ENCODE results near the gene FHAD1. TPM values are rescaled to one million over a fixed set of nuclear protein-coding genes. Genes with fewer than 3 reads are reported as not detected.

The FHAD1 gene
- total and polyA plus RNA-seq, 4 donors = under 0.01 to 0.13 (median 0.05) TPM; not detected in 1

DNA sequence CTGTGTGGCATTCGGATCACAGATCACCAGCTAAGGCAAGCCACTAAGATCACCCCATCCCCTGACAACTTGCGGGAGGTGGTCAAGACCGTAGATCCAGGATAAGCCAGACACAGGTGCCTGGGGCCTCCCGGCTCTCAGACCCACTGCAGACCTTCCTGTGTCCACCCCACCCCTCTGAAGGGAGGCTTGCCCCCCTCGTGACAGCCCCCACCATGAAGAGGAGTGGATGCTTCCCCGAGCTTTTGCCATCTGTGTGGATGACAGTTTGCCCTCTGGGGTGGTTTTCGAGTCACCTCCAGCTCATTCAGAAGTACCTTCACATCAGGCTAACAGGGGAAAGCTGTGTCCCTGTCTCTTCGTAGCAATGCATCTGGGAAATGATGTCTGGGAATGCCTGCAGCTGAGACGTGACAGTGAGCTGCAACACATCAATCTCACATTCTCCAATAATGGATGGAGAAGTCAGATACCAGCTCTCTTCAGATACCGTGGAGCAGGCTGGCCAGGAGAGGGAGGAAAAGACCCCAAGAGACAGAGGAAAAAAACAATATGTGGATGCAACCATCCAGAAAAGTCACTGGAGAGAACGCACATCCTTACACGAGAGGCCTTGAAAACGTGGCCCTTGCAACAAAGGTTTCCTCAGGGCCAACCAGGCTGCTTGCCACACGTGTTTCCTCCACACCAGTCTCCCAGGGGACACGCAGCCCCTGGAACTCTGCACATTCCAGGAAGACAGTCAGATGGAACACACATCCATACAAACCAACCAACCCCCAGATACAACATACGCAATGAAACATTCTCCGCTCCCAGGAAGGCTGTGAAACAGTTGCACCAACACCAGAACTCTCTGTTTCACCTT lies 20.4 kb upstream of the FHAD1 start:
- H3K36me3 ChIP-seq (ENCODE audit: control insufficient read depth in 4 of 4, insufficient read depth in 3 of 4, low read depth in 1 of 4, low read length in 3 of 4) = no peaks in the 10 kb centered on the region
- H3K4me1 ChIP-seq (ENCODE audit: control insufficient read depth in 4 of 4, insufficient read depth in 4 of 4, low read length in 3 of 4) = no peaks in the 10 kb centered on the region
- H3K27ac ChIP-seq (ENCODE audit: low read depth in 1 of 2, low read length in 2 of 2) = no peak overlapping the region
- no peak overlapping the region for H3K9ac ChIP-seq (ENCODE audit: low read depth in 1 of 2, low read length in 2 of 2)
- 88% methylated on average over 17 of the region's 17 CpGs for WGBS
- no peaks in the 10 kb centered on the region for H3K9me3 ChIP-seq (ENCODE audit: control insufficient read depth in 4 of 4, low read length in 3 of 4)
- peaks cover 0 to 7% (median 0%) of the 10 kb centered on the region in 4 donors for H3K27me3 ChIP-seq (ENCODE audit: control insufficient read depth in 4 of 4, insufficient read depth in 4 of 4, low read length in 3 of 4)
- DNase-seq (ENCODE audit: low spot score) = no peak
- H3K4me3 ChIP-seq (ENCODE audit: low read depth in 1 of 3, low read length in 3 of 3) = no peak overlapping the region
- TF ChIP-seq, protein P1, sequence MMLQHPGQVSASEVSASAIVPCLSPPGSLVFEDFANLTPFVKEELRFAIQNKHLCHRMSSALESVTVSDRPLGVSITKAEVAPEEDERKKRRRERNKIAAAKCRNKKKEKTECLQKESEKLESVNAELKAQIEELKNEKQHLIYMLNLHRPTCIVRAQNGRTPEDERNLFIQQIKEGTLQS (IDR thresholded peaks at IDR 0.05) = no peak
- TF ChIP-seq HNF4G (IDR thresholded peaks at IDR 0.05) (no peak), CTCF (IDR thresholded peaks at IDR 0.05; ENCODE audit: low read depth, low read length, missing input control) (no peak), GABPA (IDR thresholded peaks at IDR 0.05 in 1 of 2, conservative IDR thresholded peaks at IDR 0.05 in 1 of 2) (no peak), HNF4A (conservative IDR thresholded peaks at IDR 0.05) (no peak), EGR1 (IDR thresholded peaks at IDR 0.05; ENCODE audit: low read depth in 2 of 2) (no peak), REST (IDR thresholded peaks at IDR 0.05) (no peak), RXRA (IDR thresholded peaks at IDR 0.05) (no peak), JUND (IDR thresholded peaks at IDR 0.05) (no peak), NR2F2 (IDR thresholded peaks at IDR 0.05) (no peak), TAF1 (conservative IDR thresholded peaks at IDR 0.05) (no peak), RAD21 (IDR thresholded peaks at IDR 0.05) (no peak), SP1 (IDR thresholded peaks at IDR 0.05) (no peak), YY1 (IDR thresholded peaks at IDR 0.05) (no peak), FOXA1 (IDR thresholded peaks at IDR 0.05) (no peak), FOXA2 (IDR thresholded peaks at IDR 0.05) (no peak)
- TF ChIP-seq, protein P2, sequence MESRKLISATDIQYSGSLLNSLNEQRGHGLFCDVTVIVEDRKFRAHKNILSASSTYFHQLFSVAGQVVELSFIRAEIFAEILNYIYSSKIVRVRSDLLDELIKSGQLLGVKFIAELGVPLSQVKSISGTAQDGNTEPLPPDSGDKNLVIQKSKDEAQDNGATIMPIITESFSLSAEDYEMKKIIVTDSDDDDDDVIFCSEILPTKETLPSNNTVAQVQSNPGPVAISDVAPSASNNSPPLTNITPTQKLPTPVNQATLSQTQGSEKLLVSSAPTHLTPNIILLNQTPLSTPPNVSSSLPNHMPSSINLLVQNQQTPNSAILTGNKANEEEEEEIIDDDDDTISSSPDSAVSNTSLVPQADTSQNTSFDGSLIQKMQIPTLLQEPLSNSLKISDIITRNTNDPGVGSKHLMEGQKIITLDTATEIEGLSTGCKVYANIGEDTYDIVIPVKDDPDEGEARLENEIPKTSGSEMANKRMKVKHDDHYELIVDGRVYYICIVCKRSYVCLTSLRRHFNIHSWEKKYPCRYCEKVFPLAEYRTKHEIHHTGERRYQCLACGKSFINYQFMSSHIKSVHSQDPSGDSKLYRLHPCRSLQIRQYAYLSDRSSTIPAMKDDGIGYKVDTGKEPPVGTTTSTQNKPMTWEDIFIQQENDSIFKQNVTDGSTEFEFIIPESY (IDR thresholded peaks at IDR 0.05) = no peak
- TF ChIP-seq, protein P3, sequence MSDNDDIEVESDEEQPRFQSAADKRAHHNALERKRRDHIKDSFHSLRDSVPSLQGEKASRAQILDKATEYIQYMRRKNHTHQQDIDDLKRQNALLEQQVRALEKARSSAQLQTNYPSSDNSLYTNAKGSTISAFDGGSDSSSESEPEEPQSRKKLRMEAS (IDR thresholded peaks at IDR 0.05) = no peak

Data from liver (tissue), 9 donors.